Measurements from ENCODE around the gene GIT1.

GIT1 gene

GRCh38 chr17:29593591-29594518, 4.4 kb upstream of the GIT1 start:
- peak; percentile 69 for DNase-seq (ENCODE audit: low spot score)

GRCh38 chr17:29592850-29593551, 3.6 kb upstream of the GIT1 start, which contains the start of gene ANKRD13B:
Gene ANKRD13B (plus strand): TSS chr17:29593132. CDS start chr17:29593622, 490 bp downstream.
- DNase-seq (ENCODE audit: low spot score) = peak; percentile 64

GRCh38 chr17:29591737-29592608, 2.5 kb upstream of the GIT1 start:
- peak; percentile 96 for DNase-seq (ENCODE audit: low spot score)

- peak; percentile 82 for DNase-seq (ENCODE audit: low spot score)
These were observed 1.8 kb upstream of the GIT1 start for GRCh38 chr17:29591146-29591736.

GRCh38 chr17:29590411-29591145, 1.1 kb upstream of the GIT1 start:
- peak; percentile 60 for DNase-seq (ENCODE audit: low spot score)

- peak; percentile 65 for DNase-seq (ENCODE audit: low spot score)
These were observed 661 bp downstream of the GIT1 start for GRCh38 chr17:29588562-29589411.

GRCh38 chr17:29588017-29588561, 1.4 kb downstream of the GIT1 start:
- DNase-seq (ENCODE audit: low spot score) = no peak

GRCh38 chr17:29587591-29587990, 1.9 kb downstream of the GIT1 start:
- no peak for DNase-seq (ENCODE audit: low spot score)

GRCh38 chr17:29586676-29587469, 2.6 kb downstream of the GIT1 start:
- no peak for DNase-seq (ENCODE audit: low spot score)

- no peak for DNase-seq (ENCODE audit: low spot score)
These were observed 4.2 kb downstream of the GIT1 start for GRCh38 chr17:29585080-29585751.

- no peak for DNase-seq (ENCODE audit: low spot score)
These were observed 4.9 kb downstream of the GIT1 start for GRCh38 chr17:29584452-29585079.

- no peak for DNase-seq (ENCODE audit: low spot score)
These were observed 5.9 kb downstream of the GIT1 start for GRCh38 chr17:29583324-29584248.

GRCh38 chr17:29582772-29583171, 6.7 kb downstream of the GIT1 start:
- no peak for DNase-seq (ENCODE audit: low spot score)

- DNase-seq (ENCODE audit: low spot score) = no peak
These were observed 7.1 kb downstream of the GIT1 start for GRCh38 chr17:29582254-29582765.

- DNase-seq (ENCODE audit: low spot score) = no peak
These were observed 7.7 kb downstream of the GIT1 start for GRCh38 chr17:29581583-29582253.
